NCI-H2227 (cell line): ENCODE results near the gene TRIM75.
"Not testable (repeated sequence)": the region's sequence is repeated elsewhere in the genome, so short reads cannot be mapped to it uniquely, and the experiment has no call there.

ENCODE experiments used
- DNase-seq: peaks from one replicate; lab custom pipeline; 2025; ENCODE audit not compliant: unreplicated experiment; lab: John Stamatoyannopoulos, UW

TRIM75 gene

GRCh38 chr4:165053645-165054044 is at the start of gene TRIM75:
TRIM75 (plus strand) TSS chr4:165053866; CDS start chr4:165059148, 5,282 bp downstream.
- DNase-seq = no peak

GRCh38 chr4:165005352-165005925 is 48.2 kb upstream of the TRIM75 start:
- DNase-seq = no peak

GRCh38 chr4:165006456-165006855 is 47.2 kb upstream of the TRIM75 start:
- no peak for DNase-seq

- DNase-seq = no peak
These were observed 46.8 kb upstream of the TRIM75 start for GRCh38 chr4:165006886-165007285.

GRCh38 chr4:165009493-165010227 is 44.0 kb upstream of the TRIM75 start:
- no peak for DNase-seq

- DNase-seq = no peak
These were observed 43.2 kb upstream of the TRIM75 start for GRCh38 chr4:165010487-165010886.

GRCh38 chr4:165010991-165011390 is 42.7 kb upstream of the TRIM75 start:
- no peak for DNase-seq

GRCh38 chr4:165011403-165011802 is 42.3 kb upstream of the TRIM75 start:
- DNase-seq = no peak

GRCh38 chr4:165013691-165014090 is 40.0 kb upstream of the TRIM75 start:
- no peak for DNase-seq

- no peak for DNase-seq
These were observed 36.7 kb upstream of the TRIM75 start for GRCh38 chr4:165016971-165017370.

GRCh38 chr4:165019995-165020394 is 33.7 kb upstream of the TRIM75 start:
- not testable (repeated sequence) for DNase-seq

- not testable (repeated sequence) for DNase-seq
These were observed 27.9 kb upstream of the TRIM75 start for GRCh38 chr4:165025782-165026181.

GRCh38 chr4:165027762-165028402 is 25.8 kb upstream of the TRIM75 start:
- no peak for DNase-seq

GRCh38 chr4:165031436-165032211 is 22.0 kb upstream of the TRIM75 start, which contains the start of gene TRIM60:
TRIM60 (plus strand) TSS chr4:165031999; CDS start chr4:165040073, 8,074 bp downstream.
- no peak for DNase-seq

GRCh38 chr4:165048170-165048569 is 5.5 kb upstream of the TRIM75 start:
- DNase-seq = no peak

GRCh38 chr4:165052627-165053026 is 1.0 kb upstream of the TRIM75 start:
- no peak for DNase-seq

- DNase-seq = no peak
These were observed 1.9 kb downstream of the TRIM75 start for GRCh38 chr4:165055601-165056000.

GRCh38 chr4:165058666-165059065 is 5.0 kb downstream of the TRIM75 start:
- DNase-seq = no peak

GRCh38 chr4:165059386-165059785 is 5.7 kb downstream of the TRIM75 start:
- DNase-seq = peak; percentile 62

- DNase-seq = no peak
These were observed 7.3 kb downstream of the TRIM75 start for GRCh38 chr4:165060938-165061337.

- DNase-seq = no peak
These were observed 16.9 kb downstream of the TRIM75 start for GRCh38 chr4:165070560-165070959.
